Measurements from ENCODE around the gene ANGPTL8. TPM values are rescaled to one million over a fixed set of nuclear protein-coding genes. Genes with fewer than 3 reads are reported as not detected.

ANGPTL8 gene
- total RNA-seq, 6 experiments from 2014 or later = 56.7 to 287 (median 140) TPM

GRCh38 chr19:11236324-11237301, 2.8 kb upstream of the ANGPTL8 start:
- peak; percentile 26 for TF ChIP-seq POLR2A (IDR thresholded peaks at IDR 0.05)
- TF ChIP-seq CTCF (IDR thresholded peaks at IDR 0.05) = peak in 1 of 4 donors; percentile 19
- intact Hi-C loops (cut with DNase I) = no loop called here
- Histone ChIP-seq H3K27ac (peak overlapping the region; percentile 61 to 91 (median 68)), H3K36me3 (peaks cover 0 to 20% (median 0%) of the 10 kb centered on the region in 4 donors), H3K27me3 (no peaks in the 10 kb centered on the region), H3K9me3 (no peaks in the 10 kb centered on the region), H3K4me3 (peak overlapping the region in 2 of 3 donors; percentile 32 to 40), H3K4me1 (peaks cover 0 to 43% (median 12%) of the 10 kb centered on the region in 4 donors)
- WGBS (ENCODE audit: insufficient coverage, low coverage, low lambda C conversion rate, missing lambda C conversion rate) = 22% methylated on average over 13 of the region's 31 CpGs
- peak; percentile 91 to 99 (median 98) for DNase-seq
- ATAC-seq = peak; percentile 51 to 71 (median 64)

- Histone ChIP-seq H3K36me3 (peaks cover 0 to 23% (median under 1%) of the 10 kb centered on the region in 4 donors), H3K4me3 (peak overlapping the region in 2 of 3 donors; percentile 2 to 35), H3K27ac (peak overlapping the region; percentile 61 to 91 (median 68)), H3K27me3 (no peaks in the 10 kb centered on the region), H3K4me1 (peaks cover 0 to 43% (median 12%) of the 10 kb centered on the region in 4 donors), H3K9me3 (no peaks in the 10 kb centered on the region)
- intact Hi-C loops (cut with DNase I) = no loop called here
- WGBS (ENCODE audit: insufficient coverage, low coverage, low lambda C conversion rate, missing lambda C conversion rate) = 0% methylated on average over 1 of the region's 15 CpGs
- DNase-seq (peak in 2 of 3 donors; percentile 67 to 74), ATAC-seq (peak in 2 of 4 donors; percentile 1 to 4)
- TF ChIP-seq POLR2A (IDR thresholded peaks at IDR 0.05) (no peak), CTCF (IDR thresholded peaks at IDR 0.05) (no peak)
These were observed 2.1 kb upstream of the ANGPTL8 start for GRCh38 chr19:11237321-11237720.

GRCh38 chr19:11238041-11238440, 1.4 kb upstream of the ANGPTL8 start:
- 63% methylated on average over 2 of the region's 11 CpGs for WGBS (ENCODE audit: insufficient coverage, low coverage, low lambda C conversion rate, missing lambda C conversion rate)
- DNase-seq = peak in 1 of 3 donors; percentile 54
- H3K36me3 ChIP-seq = peaks cover 0 to 18% (median 4%) of the 10 kb centered on the region in 4 donors
- intact Hi-C loops (cut with DNase I) = no loop called here
- peak overlapping the region in 2 of 3 donors; percentile 34 to 91 for H3K27ac ChIP-seq
- no peak overlapping the region for H3K4me3 ChIP-seq
- no peaks in the 10 kb centered on the region for H3K9me3 ChIP-seq
- peaks cover 0 to 43% (median 12%) of the 10 kb centered on the region in 4 donors for H3K4me1 ChIP-seq
- no peak for TF ChIP-seq POLR2A (IDR thresholded peaks at IDR 0.05)
- no peak for TF ChIP-seq CTCF (IDR thresholded peaks at IDR 0.05)
- ATAC-seq = no peak
- H3K27me3 ChIP-seq = no peaks in the 10 kb centered on the region

GRCh38 chr19:11238781-11239376, 540 bp upstream of the ANGPTL8 start:
- TF ChIP-seq CTCF (IDR thresholded peaks at IDR 0.05) (no peak), POLR2A (IDR thresholded peaks at IDR 0.05) (no peak)
- ATAC-seq = peak in 3 of 4 donors; percentile 0 to 2 (median 0)
- no peaks in the 10 kb centered on the region for H3K9me3 ChIP-seq
- H3K27me3 ChIP-seq = no peaks in the 10 kb centered on the region
- DNase-seq = peak in 2 of 3 donors; percentile 66 to 79
- peaks cover 0 to 46% (median 12%) of the 10 kb centered on the region in 4 donors for H3K4me1 ChIP-seq
- H3K4me3 ChIP-seq = peak overlapping the region in 1 of 3 donors; percentile 93
- WGBS (ENCODE audit: insufficient coverage, low coverage, low lambda C conversion rate, missing lambda C conversion rate) = no CpG with 5 or more reads among the region's 6 CpGs
- intact Hi-C loops (cut with DNase I) = no loop called here
- H3K27ac ChIP-seq = peak overlapping the region; percentile 34 to 91 (median 47)
- peaks cover 0 to 16% (median 4%) of the 10 kb centered on the region in 4 donors for H3K36me3 ChIP-seq
